Activated T-cell treated with anti-CD3 and anti-CD28 coated beads for 1 hour (primary cell): ENCODE measurements around the gene TMEM52.

ENCODE experiments used
- DNase-seq: peaks from one replicate; pipeline ENCODE4 v3.0.0-alpha.2; 2020; ENCODE audit warnings: low read depth

Gene TMEM52

GRCh38 chr1:1914101-1914970, 4.7 kb downstream of the TMEM52 start:
- DNase-seq: no peak

- DNase-seq: no peak
Measured at GRCh38 chr1:1911350-1912041, 7.6 kb downstream of the TMEM52 start.

GRCh38 chr1:1910651-1911331, 8.3 kb downstream of the TMEM52 start:
- DNase-seq: no peak

- DNase-seq: no peak
Measured at GRCh38 chr1:1910033-1910465, 9.0 kb downstream of the TMEM52 start.

- DNase-seq: no peak
Measured at GRCh38 chr1:1908506-1908791, 10.6 kb downstream of the TMEM52 start.

GRCh38 chr1:1907098-1907736, 11.9 kb downstream of the TMEM52 start:
- DNase-seq: no peak

- peak; percentile 52 for DNase-seq
Measured at GRCh38 chr1:1906185-1907097, 12.6 kb downstream of the TMEM52 start.

GRCh38 chr1:1903224-1903623, 15.9 kb downstream of the TMEM52 start:
- no peak for DNase-seq

GRCh38 chr1:1901641-1902294, 17.3 kb downstream of the TMEM52 start:
- no peak for DNase-seq

- no peak for DNase-seq
Measured at GRCh38 chr1:1900883-1901640, 18.0 kb downstream of the TMEM52 start.

GRCh38 chr1:1899967-1900327, 19.1 kb downstream of the TMEM52 start:
- DNase-seq: no peak

- DNase-seq: no peak
Measured at GRCh38 chr1:1899266-1899966, 19.7 kb downstream of the TMEM52 start.

GRCh38 chr1:1898246-1898933, 20.7 kb downstream of the TMEM52 start:
- DNase-seq: no peak

- DNase-seq: no peak
Measured at GRCh38 chr1:1895456-1896336, 23.4 kb downstream of the TMEM52 start.

GRCh38 chr1:1895060-1895418, 24.0 kb downstream of the TMEM52 start:
- DNase-seq: no peak

GRCh38 chr1:1894354-1895059, 24.6 kb downstream of the TMEM52 start:
- DNase-seq: no peak

- DNase-seq: no peak
Measured at GRCh38 chr1:1893997-1894353, 25.1 kb downstream of the TMEM52 start.
